AG09319 (cell line): ENCODE results near the gene SH2D6.
"Not testable (repeated sequence)": the region's sequence is repeated elsewhere in the genome, so short reads cannot be mapped to it uniquely, and the experiment has no call there.

Source experiments
- DNase-seq: peaks from one replicate; pipeline ENCODE4 v3.0.0-alpha.2; 2010; ENCODE audit warnings: low read depth; ENCODE audit errors: extremely low read depth
- CTCF ChIP-seq: IDR thresholded peaks from 2 replicates; pipeline ENCODE4 v1.5.1; 2011; ENCODE audit warnings: low read depth, mild to moderate bottlenecking, inconsistent platforms, low read length, moderate library complexity

Gene SH2D6

DNA sequence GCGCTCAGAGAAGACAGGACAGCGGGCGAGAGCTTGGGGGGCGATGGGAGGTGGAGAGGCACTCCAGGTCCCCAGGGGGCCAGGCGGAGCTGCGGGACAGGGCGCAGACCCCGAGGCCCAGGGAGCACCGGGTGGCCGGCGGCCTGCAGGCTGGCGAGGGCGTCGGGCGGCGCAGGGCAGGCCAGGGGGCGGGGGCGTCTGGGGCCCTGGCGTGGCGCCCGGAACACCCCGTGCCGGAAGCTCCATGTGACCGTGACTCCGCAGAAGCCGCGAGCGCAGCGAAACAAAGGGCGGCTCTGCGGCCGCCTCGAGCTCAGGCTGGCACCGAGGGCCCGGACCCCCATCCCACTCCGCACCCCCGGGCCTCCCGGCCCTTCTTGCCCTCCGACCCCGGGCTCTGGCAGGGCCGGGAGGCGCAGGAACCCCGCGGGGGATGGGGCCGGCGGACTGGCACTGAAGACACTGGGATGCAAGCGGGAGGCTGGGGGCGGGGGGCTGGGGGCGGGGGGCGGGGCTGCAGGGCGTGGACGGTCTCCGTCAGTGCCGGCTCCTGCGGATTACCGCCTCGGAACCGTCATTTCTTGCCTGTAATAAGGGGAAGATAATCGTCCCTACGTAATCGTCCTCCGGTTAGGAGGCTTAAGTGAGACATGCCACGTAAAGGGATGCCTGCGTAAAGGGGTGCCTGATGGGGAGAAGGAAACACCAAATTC is 19.1 kb downstream of the SH2D6 start:
- no peak for TF ChIP-seq CTCF

GRCh38 chr2:85438201-85439024 is 19.9 kb downstream of the SH2D6 start:
- no peak for TF ChIP-seq CTCF
- no peak for DNase-seq

More for the DNA sequence above, 19.1 kb downstream of the SH2D6 start:
- no peak for DNase-seq

DNA sequence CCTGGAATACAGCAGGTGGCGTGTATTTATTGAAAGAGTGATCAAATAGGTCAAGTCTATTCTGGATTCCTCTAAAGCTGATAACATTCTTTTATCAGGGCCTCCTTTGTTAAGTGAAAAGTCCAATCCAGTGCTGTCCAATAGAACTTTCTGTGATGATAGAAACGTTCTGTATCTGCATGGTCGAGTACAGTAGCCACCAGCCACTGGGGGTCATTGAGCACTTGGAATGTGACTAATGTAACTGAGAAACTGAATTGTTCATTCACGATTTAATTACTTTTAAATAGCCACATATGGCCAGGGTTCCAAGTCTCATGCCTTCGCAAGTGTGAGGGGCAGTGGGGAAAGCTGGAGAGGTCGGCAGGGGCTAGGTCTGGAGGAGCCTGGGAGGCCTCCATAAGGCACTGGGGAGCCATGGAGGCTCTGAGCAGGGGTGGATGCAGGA is 20.5 kb downstream of the SH2D6 start:
- TF ChIP-seq CTCF = no peak
- no peak for DNase-seq

DNA sequence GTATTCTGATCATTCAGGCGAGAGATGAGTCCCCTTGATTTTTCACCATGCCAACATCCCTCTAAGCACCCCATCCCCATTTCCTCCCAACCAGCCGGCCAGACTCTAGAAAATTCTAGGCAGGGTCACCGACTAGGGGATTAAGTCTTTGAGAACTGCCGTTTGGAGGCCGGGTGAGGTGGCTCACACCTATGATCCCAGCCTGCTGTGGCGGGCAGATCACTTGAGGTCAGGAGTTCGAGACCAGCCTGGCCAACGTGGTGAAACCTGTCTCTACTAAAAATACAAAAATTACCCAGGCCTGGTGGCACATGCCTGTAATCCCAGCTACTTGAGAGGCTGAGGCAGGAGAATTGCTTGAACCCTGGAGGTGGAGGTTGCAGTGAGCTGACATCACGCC is 21.1 kb downstream of the SH2D6 start:
- DNase-seq = not testable (repeated sequence)

DNA sequence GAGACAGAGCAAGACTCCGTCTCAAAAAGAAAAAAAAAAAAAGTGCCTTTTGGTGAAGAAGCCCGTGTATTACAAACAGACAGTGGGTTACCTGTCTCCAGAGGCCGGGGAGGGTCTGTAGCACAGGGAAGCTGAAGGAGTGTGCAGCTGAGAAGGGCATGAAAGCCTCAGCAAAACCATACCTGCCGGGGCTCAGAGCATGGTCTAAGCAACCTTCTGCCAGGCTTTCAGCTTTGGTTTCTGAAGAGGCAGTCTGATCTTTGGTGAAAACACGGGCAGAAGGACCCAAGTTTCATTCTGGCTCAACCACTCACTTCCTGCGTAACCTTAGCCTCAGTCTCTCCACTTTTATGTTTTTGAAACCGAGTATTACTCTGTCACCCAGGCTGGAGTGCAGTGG is 21.5 kb downstream of the SH2D6 start:
- DNase-seq = no peak
- TF ChIP-seq CTCF = no peak

DNA sequence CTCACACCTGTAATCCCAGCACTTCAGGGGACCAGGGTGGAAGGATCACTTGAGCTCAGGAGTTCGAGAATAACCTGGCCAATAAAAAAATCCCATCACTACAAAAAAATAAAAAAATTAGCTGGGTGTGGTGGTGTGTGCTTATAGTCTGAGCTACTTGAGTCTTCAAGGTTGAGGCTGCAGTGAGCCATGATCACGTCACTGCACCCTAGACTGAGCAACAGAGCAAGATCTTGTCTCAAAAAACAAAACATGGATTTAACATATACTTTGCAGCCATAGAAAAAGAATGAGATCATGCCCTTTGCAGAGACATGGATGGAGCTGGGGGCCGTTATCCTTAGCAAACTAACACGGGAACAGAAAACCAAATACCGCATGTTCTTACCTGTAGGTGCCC is 22.2 kb downstream of the SH2D6 start:
- no peak for DNase-seq

GRCh38 chr2:85441864-85442263 is 23.4 kb downstream of the SH2D6 start:
- DNase-seq = no peak
- TF ChIP-seq CTCF = no peak

More for the DNA sequence above, 22.2 kb downstream of the SH2D6 start:
- TF ChIP-seq CTCF = no peak
